Vagina (tissue), 2 donors: ENCODE measurements around the gene TIMM8B.

Source experiments
- POLR2A ChIP-seq, 2 donors: fragments of 450-650 bp; IDR thresholded peaks; one replicate each; pipeline ENCODE4 v1.6.1; 2017; ENCODE audit warnings: antibody characterized with exemption in 2 of 2, mild to moderate bottlenecking in 2 of 2, moderate library complexity in 2 of 2
- TF ChIP-seq, protein P1 (sequence below), 3 experiments: fragments of 450-650 bp in 2 of 3; fragments of 200-600 bp in 1 of 3; sonication (generic) in 1 of 3; IDR thresholded peaks; one replicate each; pipeline ENCODE4 v1.5.1; 2017 to 2019; ENCODE audit warnings: antibody characterized with exemption in 3 of 3, mild to moderate bottlenecking in 2 of 3, moderate library complexity in 2 of 3

- TF ChIP-seq, protein P1, sequence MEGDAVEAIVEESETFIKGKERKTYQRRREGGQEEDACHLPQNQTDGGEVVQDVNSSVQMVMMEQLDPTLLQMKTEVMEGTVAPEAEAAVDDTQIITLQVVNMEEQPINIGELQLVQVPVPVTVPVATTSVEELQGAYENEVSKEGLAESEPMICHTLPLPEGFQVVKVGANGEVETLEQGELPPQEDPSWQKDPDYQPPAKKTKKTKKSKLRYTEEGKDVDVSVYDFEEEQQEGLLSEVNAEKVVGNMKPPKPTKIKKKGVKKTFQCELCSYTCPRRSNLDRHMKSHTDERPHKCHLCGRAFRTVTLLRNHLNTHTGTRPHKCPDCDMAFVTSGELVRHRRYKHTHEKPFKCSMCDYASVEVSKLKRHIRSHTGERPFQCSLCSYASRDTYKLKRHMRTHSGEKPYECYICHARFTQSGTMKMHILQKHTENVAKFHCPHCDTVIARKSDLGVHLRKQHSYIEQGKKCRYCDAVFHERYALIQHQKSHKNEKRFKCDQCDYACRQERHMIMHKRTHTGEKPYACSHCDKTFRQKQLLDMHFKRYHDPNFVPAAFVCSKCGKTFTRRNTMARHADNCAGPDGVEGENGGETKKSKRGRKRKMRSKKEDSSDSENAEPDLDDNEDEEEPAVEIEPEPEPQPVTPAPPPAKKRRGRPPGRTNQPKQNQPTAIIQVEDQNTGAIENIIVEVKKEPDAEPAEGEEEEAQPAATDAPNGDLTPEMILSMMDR (IDR thresholded peaks at IDR 0.05): no peak
- no peak for TF ChIP-seq POLR2A (IDR thresholded peaks at IDR 0.05)
Measured at GRCh38 chr11:112050721-112051120, 35.8 kb downstream of the TIMM8B start.
